Activated effector memory CD4-positive, alpha-beta T cell treated with Interleukin-2 at 50 U/mL for 16 hours (primary cell): ENCODE measurements around the gene PRUNE2.
"Not testable (repeated sequence)": the region's sequence is repeated elsewhere in the genome, so short reads cannot be mapped to it uniquely, and the experiment has no call there.

ENCODE experiments used
- DNase-seq: peaks from one replicate; pipeline ENCODE4 v3.0.0-alpha.2; 2020

Gene PRUNE2

GRCh38 chr9:76905791-76906646 lies at the start of gene PRUNE2:
TSS of gene PRUNE2 (minus strand) at chr9:76906114. CDS start at chr9:76905963, 151 bp downstream.
- DNase-seq = no peak

- DNase-seq = not testable (repeated sequence)
Observed at GRCh38 chr9:76955406-76955805, 49.5 kb upstream of the PRUNE2 start.

DNA sequence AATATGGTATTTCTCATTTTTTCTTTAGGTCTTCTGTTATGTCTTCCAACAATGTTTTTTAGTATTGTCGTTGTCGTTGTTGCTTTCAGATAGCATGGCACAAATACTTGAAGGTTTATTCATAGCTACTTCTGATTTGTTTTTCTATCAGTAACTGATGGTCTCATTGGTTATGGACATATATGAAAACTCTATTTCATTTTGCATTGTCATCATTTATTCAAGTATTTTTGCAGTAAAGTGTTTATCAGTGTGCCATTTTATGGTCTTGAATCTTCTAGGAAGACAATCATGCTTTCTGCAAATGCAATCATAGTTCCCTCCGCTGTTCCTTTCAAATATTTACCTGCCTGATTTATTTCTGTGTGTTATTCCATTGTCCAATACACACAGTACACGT lies 44.0 kb upstream of the PRUNE2 start:
- no peak for DNase-seq

DNA sequence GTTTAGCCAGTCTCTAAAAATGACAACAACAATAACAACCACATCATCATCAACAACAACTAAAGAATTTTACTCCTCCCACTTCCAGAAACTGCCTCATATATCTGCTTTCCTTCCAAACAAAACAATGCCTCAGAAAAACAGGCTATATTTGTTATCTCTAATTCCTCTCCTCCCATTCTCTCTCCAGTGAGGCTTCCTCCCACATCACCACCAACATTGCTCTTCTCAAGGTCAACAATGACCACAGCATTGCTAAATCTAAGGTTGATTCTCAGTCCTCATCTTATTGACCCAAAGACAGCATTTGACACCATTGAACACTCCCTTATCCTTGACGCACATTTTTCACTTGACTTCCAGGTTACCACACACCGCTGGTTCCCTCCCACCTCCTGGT lies 38.1 kb upstream of the PRUNE2 start:
- no peak for DNase-seq

DNA sequence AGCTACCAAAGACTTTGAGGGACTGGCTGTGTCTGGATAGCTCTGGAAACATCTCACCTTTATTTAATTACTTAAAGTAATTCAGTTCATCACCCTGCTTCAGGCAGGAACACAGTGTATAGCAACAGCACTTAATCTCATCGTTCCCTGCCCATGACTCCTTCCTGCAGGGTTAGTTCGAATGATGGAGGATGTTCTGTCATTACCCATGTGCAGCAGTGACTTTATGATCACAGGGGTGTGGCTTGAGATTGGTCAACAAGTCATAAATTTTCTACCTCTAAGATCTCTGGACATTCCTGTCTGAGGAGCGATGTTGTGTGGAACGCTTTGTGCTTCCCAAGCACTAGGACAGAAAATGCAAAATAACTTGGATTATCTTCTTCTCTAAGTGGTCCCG lies 37.1 kb upstream of the PRUNE2 start:
- DNase-seq = no peak

DNA sequence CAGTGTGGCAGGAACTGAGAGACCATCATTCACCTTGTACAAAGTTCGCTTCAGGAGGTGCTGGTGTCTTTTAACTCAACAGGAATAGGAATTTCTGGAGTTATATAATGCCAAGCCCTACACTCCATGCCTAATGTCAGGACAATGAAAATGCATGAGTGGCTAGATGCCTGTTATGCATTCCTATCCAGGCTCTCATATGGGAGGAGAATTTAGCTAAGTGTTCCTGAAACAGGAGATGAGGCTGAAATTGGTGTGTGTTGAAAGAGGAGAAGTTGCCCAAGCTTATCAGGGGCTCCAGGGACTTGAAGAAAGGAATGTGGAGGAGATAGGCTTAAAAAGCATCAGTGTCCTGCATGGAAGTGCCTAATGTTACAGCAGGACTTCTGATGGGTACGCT lies 26.8 kb upstream of the PRUNE2 start:
- DNase-seq = no peak

GRCh38 chr9:76932265-76932664 lies 26.4 kb upstream of the PRUNE2 start:
- DNase-seq = no peak

DNA sequence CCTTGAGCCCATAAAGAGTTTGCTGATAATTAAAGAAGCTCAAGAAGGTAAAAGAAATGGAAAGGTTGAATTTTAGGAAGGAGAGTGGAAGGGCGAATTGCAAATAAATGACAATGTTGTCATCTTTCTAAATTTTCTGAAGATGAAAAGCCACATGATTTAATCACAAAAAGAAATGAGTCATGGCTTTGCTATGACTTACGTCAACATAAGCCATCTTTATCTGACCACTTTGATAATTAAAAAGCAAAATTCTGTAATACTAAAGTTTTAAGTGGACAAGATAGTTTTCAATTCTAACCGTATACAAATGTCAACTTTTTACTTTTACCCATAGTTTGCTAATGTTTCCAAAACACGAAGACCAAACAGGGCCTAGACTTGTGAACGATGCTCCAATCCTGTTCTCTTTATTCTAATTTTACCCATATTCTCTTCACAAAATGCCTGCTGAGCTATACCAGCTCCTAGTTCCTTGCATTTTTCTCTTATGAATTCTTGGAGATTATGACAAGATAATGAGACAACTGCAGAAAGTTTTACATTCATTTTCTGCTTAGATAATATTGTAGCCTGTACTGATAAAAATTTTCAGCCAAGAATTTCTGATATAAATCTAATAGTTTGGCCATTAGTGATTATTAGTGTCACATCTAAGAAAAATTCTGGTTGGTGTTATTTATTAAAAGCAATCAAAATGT lies 21.8 kb upstream of the PRUNE2 start:
- no peak for DNase-seq

DNA sequence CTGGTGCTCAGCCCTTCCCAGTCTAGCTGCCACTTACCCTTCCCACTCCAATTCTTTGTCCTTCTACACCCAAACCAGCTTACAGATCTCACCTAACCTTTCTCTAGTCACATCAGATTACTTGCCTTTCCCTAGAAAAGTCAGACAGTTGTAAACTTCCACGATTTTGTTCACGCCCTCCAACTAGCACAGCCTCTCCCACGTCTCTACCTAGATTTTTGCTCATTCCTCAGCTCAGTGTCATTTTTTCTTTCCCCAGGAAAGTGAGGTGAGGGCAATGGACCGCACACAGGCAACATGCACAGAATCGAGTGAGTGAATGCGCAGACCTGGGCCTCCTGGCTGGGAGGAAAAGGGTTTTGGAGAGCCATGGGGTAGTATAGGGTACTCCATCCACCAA lies 20.9 kb upstream of the PRUNE2 start:
- no peak for DNase-seq

GRCh38 chr9:76926324-76926741 lies 20.4 kb upstream of the PRUNE2 start:
- DNase-seq = no peak

DNA sequence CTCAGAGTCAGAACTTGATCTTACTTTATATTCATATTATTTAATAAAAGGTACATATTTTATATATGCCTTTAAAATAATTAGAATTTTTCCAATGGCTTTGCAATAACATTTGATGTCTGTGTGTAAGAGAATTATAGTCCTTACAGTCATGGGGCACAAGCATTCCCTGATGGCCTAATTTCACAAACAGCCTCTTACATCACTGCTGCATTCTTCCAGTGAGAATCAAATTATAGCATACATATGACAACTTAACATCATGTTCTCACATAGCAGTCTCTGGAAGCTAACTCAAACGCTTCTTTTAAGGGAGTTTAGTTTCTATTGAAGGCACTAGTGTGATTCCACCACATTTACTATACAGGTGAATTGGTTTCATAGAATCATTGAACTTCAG lies 15.3 kb upstream of the PRUNE2 start:
- DNase-seq = no peak

DNA sequence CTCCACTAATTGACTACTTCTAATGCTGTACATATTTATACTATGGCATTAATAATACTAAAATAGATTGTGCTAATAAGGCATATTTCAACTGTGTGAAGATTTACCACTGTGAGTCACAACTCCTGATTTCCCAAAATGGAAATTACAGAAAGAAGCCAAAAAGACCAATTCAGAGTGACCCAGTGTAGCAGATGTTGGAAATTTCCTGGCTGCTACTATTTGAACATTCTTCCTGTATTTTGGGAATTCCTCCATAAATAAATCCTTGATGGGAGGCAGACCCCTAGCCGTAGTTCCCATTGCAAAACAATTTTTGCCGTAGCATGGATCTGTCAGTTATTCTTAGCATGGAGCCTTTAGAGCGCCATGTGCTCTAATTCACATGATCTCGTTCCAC lies 11.4 kb upstream of the PRUNE2 start:
- no peak for DNase-seq

GRCh38 chr9:76916231-76916630 lies 10.3 kb upstream of the PRUNE2 start:
- DNase-seq = no peak

- DNase-seq = no peak
Observed at GRCh38 chr9:76913467-76913866, 7.6 kb upstream of the PRUNE2 start.

- no peak for DNase-seq
Observed at GRCh38 chr9:76912636-76913275, 6.8 kb upstream of the PRUNE2 start.

DNA sequence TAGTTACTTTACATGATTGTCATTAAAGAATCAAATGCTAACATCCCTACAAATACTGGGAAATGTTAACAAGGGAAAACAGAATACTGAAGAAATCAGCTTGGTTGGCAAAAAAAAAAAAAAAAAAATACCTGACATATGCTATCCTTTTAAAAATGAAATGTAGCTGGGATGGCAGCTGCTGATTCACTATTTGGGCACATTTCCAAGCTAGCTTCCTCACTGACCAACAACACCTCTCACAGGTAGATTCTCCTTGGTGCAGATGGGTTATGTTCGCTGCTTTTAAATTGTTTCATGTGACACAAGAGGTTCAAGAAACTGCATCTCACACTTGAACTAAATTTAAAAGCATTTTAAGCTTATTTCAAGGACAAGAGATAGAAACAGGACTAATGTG lies 6.1 kb upstream of the PRUNE2 start:
- DNase-seq = no peak

DNA sequence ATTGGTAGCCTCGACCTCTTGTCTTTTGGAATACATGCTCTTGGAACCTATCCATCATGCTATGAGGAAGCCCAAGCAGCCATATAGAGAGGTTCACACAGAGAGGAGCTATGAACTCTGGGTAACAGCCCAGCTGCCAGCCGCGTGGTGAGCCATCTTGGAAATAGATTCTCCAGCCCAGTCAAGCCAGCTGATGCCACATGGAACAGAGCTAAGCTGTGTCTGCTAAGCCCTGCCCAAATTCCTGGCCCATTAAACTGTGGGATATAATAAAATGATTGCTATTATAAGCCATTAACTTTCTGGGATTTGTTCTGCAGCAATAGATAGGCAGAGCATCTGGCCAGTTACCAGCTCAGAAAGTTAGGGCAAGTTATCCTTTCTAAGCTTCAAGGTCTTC lies 4.9 kb upstream of the PRUNE2 start:
- DNase-seq = no peak

- no peak for DNase-seq
Observed at GRCh38 chr9:76906647-76906975, 697 bp upstream of the PRUNE2 start.

DNA sequence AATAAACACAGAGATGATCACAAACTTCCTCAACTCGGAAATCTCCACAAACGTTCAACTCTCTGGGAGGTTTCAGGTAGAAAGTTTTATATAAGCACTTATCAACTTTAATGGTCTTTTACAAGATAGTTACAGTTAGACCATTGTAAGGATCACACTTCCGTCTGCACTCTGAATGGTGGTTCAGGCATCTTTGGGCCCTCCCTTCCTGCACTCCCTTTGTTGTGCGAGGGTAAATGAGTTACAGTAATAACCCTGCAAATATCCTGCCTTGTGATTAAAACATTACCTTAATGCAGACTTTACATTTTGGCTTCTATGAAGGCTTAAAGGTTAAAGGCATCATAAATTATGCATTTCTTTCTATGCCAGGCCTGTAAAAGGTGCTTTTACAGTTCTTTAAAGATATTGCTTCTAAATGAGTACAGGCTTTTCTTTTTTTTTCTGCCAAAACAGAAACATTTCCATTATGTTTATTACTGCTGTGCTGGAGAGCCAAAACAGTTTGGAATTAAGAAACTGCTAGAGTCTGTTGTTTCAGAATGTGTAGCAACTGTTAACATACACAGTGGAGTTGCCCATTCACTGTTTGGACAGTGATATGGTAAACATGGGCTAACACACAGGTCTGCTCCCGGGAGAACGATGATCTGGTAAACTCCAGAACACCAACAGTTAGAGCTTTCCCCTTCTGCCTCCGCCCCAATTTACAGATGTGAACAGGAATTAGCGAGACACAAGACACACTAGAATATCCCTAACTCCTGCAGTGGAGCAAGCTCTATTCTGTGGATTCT lies 1.1 kb downstream of the PRUNE2 start:
- no peak for DNase-seq

- DNase-seq = no peak
Observed at GRCh38 chr9:76902395-76902794, 3.5 kb downstream of the PRUNE2 start.

- no peak for DNase-seq
Observed at GRCh38 chr9:76901801-76902200, 4.1 kb downstream of the PRUNE2 start.

DNA sequence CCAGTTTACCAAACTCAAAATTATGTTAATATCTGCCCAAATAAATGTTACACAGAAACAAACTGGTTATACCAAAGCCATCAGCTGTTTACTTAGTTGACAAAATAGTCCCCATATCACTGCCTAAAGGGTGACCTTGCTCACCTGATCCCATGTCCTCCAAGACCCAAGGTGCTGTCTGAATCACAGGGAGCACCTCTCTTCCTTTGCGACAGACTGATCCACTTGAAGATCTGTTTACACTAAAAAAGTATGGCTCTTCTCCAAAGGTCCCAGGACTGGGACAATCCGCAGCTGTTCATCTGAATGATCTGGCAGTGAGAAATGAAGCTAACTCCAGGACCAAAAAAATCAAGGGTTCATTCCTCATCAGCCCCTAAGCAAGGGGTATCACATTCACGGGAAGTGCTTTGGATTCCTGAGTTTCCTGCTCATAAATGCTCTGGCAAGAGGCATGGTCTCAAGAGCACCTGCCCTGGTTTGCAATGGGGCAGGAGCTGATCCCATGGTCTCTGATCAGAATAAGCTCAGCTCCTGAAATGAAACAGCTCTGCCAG lies 5.0 kb downstream of the PRUNE2 start:
- DNase-seq = no peak

- no peak for DNase-seq
Observed at GRCh38 chr9:76898786-76899185, 7.1 kb downstream of the PRUNE2 start.
